ENCODE measurements around the gene GNAS. TPM values are rescaled to one million over a fixed set of nuclear protein-coding genes. Genes with fewer than 3 reads are reported as not detected.
A peak's percentile ranks its signal among the peaks of the same experiment; 100 is the strongest.

The GNAS gene
- total RNA-seq, 2 donors from 2014 or later = 1,246 to 1,267 TPM

GRCh38 chr20:58829531-58829941 lies 23.0 kb upstream of the GNAS start:
- no peaks in the 10 kb centered on the region for H3K9me3 ChIP-seq (ENCODE audit: control insufficient read depth, low read length)
- no peak overlapping the region for H3K9ac ChIP-seq (ENCODE audit: extremely low read depth, low read length, poor library complexity, severe bottlenecking)
- Mint-ChIP-seq H3K27ac (no peak overlapping the region), H3K27me3 (ENCODE audit: insufficient read depth) (no peaks in the 10 kb centered on the region), H3K4me1 (no peaks in the 10 kb centered on the region), H3K9me3 (no peaks in the 10 kb centered on the region), H3K36me3 (ENCODE audit: low read depth) (peaks cover 28% of the 10 kb centered on the region), H3K4me3 (no peak overlapping the region)
- no peak overlapping the region for H3K27ac ChIP-seq (ENCODE audit: low read depth, low read length)
- H3K27me3 ChIP-seq (ENCODE audit: control insufficient read depth, insufficient read depth, low read length, poor library complexity, severe bottlenecking) = no peaks in the 10 kb centered on the region
- DNase-seq = no peak
- peaks cover 25% of the 10 kb centered on the region for H3K36me3 ChIP-seq (ENCODE audit: control insufficient read depth, insufficient read depth, low read length)
- no peak overlapping the region for H3K4me3 ChIP-seq (ENCODE audit: low read length)
- H3K4me1 ChIP-seq (ENCODE audit: control insufficient read depth, insufficient read depth, low read length) = no peaks in the 10 kb centered on the region
- TF ChIP-seq CTCF (conservative IDR thresholded peaks at IDR 0.05) = peak; percentile 23
- WGBS, 2 experiments (ENCODE audit: insufficient coverage in 1 of 2, insufficient read length in 1 of 2) = 90 to 94% methylated on average over 4 to 6 of the region's 6 CpGs

- H3K4me1 ChIP-seq (ENCODE audit: control insufficient read depth, insufficient read depth, low read length) = no peaks in the 10 kb centered on the region
- no peaks in the 10 kb centered on the region for H3K4me1 Mint-ChIP-seq
- 91 to 100% methylated on average over 1 to 4 of the region's 4 CpGs for WGBS, 2 experiments (ENCODE audit: insufficient coverage in 1 of 2, insufficient read length in 1 of 2)
- H3K4me3 Mint-ChIP-seq = no peak overlapping the region
- no peaks in the 10 kb centered on the region for H3K27me3 Mint-ChIP-seq (ENCODE audit: insufficient read depth)
- H3K27me3 ChIP-seq (ENCODE audit: control insufficient read depth, insufficient read depth, low read length, poor library complexity, severe bottlenecking) = no peaks in the 10 kb centered on the region
- H3K9me3 Mint-ChIP-seq = no peaks in the 10 kb centered on the region
- no peak overlapping the region for H3K27ac ChIP-seq (ENCODE audit: low read depth, low read length)
- no peak for TF ChIP-seq CTCF (conservative IDR thresholded peaks at IDR 0.05)
- no peak overlapping the region for H3K4me3 ChIP-seq (ENCODE audit: low read length)
- H3K36me3 Mint-ChIP-seq (ENCODE audit: low read depth) = peaks cover 18% of the 10 kb centered on the region
- no peak overlapping the region for H3K27ac Mint-ChIP-seq
- peaks cover 31% of the 10 kb centered on the region for H3K36me3 ChIP-seq (ENCODE audit: control insufficient read depth, insufficient read depth, low read length)
- no peak for DNase-seq
- H3K9me3 ChIP-seq (ENCODE audit: control insufficient read depth, low read length) = no peaks in the 10 kb centered on the region
- H3K9ac ChIP-seq (ENCODE audit: extremely low read depth, low read length, poor library complexity, severe bottlenecking) = no peak overlapping the region
Measured at GRCh38 chr20:58832457-58832856, 20.1 kb upstream of the GNAS start.

GRCh38 chr20:58833921-58834320 lies 18.6 kb upstream of the GNAS start:
- Histone ChIP-seq H3K27ac (ENCODE audit: low read depth, low read length) (no peak overlapping the region), H3K4me1 (ENCODE audit: control insufficient read depth, insufficient read depth, low read length) (no peaks in the 10 kb centered on the region), H3K36me3 (ENCODE audit: control insufficient read depth, insufficient read depth, low read length) (peaks cover 28% of the 10 kb centered on the region), H3K9me3 (ENCODE audit: control insufficient read depth, low read length) (no peaks in the 10 kb centered on the region), H3K4me3 (ENCODE audit: low read length) (no peak overlapping the region), H3K9ac (ENCODE audit: extremely low read depth, low read length, poor library complexity, severe bottlenecking) (no peak overlapping the region), H3K27me3 (ENCODE audit: control insufficient read depth, insufficient read depth, low read length, poor library complexity, severe bottlenecking) (peaks cover 3% of the 10 kb centered on the region)
- TF ChIP-seq CTCF (conservative IDR thresholded peaks at IDR 0.05) = no peak
- Mint-ChIP-seq H3K27me3 (ENCODE audit: insufficient read depth) (peaks cover 4% of the 10 kb centered on the region), H3K36me3 (ENCODE audit: low read depth) (peaks cover 18% of the 10 kb centered on the region), H3K9me3 (no peaks in the 10 kb centered on the region), H3K4me1 (no peaks in the 10 kb centered on the region), H3K27ac (no peak overlapping the region), H3K4me3 (no peak overlapping the region)
- DNase-seq = no peak
- WGBS, 2 experiments (ENCODE audit: insufficient coverage in 1 of 2, insufficient read length in 1 of 2) = 89 to 95% methylated on average over 6 to 10 of the region's 10 CpGs
